GM20000 (cell line): ENCODE results near the gene DCLK3.
A peak's percentile ranks its signal among the peaks of the same experiment; 100 is the strongest.

ENCODE experiments used
- DNase-seq: peaks from one replicate; pipeline ENCODE4 v3.0.0; 2012; ENCODE audit warnings: low spot score
- CTCF ChIP-seq: IDR thresholded peaks from 2 replicates; pipeline ENCODE4 v1.5.1; 2012; ENCODE audit warnings: mild to moderate bottlenecking, control low read depth; ENCODE audit errors: extremely low read depth, missing control alignments

DCLK3 gene

GRCh38 chr3:36764704-36765038 lies 318 bp upstream of the DCLK3 start:
- TF ChIP-seq CTCF = no peak
- no peak for DNase-seq

- no peak for TF ChIP-seq CTCF
- DNase-seq = peak; percentile 29
Observed at GRCh38 chr3:36762918-36763849, 1.2 kb downstream of the DCLK3 start.

- TF ChIP-seq CTCF = no peak
- no peak for DNase-seq
Observed at GRCh38 chr3:36761779-36762178, 2.6 kb downstream of the DCLK3 start.

GRCh38 chr3:36756269-36756668 lies 8.1 kb downstream of the DCLK3 start:
- no peak for TF ChIP-seq CTCF
- no peak for DNase-seq

- no peak for DNase-seq
- no peak for TF ChIP-seq CTCF
Observed at GRCh38 chr3:36751326-36751725, 13.0 kb downstream of the DCLK3 start.

- no peak for TF ChIP-seq CTCF
- DNase-seq = no peak
Observed at GRCh38 chr3:36750737-36751136, 13.6 kb downstream of the DCLK3 start.

GRCh38 chr3:36744763-36745162 lies 19.6 kb downstream of the DCLK3 start:
- DNase-seq = no peak
- TF ChIP-seq CTCF = no peak
